GM19023 (cell line): ENCODE measurements around the gene MCM3.

ENCODE experiments used
- ATAC-seq: cut with Tn5 transposase; IDR thresholded peaks from one replicate; pipeline ENCODE4 v1.9.1; 2021; ENCODE audit warnings: mild to moderate bottlenecking, moderate library complexity; ENCODE audit not compliant: unreplicated experiment

Gene MCM3

GRCh38 chr6:52304983-52305390 lies 20.4 kb upstream of the MCM3 start:
- peak; percentile 52 for ATAC-seq

DNA sequence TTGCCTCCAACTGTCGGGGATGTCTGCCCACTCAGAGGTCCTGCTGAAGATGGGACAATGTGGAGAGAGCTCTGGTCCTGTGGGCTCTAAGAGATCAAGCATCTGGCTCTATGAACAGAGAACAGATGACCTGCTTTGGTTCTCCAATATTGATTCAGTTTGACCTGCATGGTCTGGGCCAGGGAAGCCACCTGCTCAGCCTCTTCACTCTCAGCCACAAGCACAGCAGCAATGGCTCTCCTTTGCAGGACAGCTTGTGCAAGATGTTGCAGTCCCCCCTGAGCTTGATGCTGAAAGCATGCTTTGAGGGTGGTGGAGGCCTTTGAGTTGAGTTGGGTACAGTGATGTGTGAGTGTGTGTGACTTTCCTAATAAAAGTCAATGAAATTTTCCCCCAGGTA lies 18.6 kb upstream of the MCM3 start:
- ATAC-seq = no peak

DNA sequence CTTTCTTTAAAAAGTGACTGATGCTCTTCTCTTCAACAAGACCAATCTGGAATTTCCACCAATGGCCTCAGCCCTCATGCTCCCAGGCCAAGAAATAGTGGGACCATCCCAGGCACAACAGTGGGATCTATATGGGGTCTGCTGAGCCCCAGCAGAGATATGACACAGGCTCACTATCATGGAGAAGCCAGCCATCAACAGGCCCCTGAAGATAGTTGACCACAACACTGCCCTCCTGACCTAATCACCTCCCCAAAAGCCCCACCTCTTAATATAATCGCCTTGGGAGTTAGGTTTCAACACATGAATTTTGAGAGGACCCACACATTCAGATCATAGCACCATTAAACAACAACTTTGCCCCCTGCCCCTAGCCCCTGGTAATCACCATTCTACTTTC lies 16.8 kb upstream of the MCM3 start:
- no peak for ATAC-seq

GRCh38 chr6:52300489-52300931 lies 16.0 kb upstream of the MCM3 start:
- ATAC-seq = no peak

GRCh38 chr6:52299653-52300052 lies 15.1 kb upstream of the MCM3 start:
- no peak for ATAC-seq

DNA sequence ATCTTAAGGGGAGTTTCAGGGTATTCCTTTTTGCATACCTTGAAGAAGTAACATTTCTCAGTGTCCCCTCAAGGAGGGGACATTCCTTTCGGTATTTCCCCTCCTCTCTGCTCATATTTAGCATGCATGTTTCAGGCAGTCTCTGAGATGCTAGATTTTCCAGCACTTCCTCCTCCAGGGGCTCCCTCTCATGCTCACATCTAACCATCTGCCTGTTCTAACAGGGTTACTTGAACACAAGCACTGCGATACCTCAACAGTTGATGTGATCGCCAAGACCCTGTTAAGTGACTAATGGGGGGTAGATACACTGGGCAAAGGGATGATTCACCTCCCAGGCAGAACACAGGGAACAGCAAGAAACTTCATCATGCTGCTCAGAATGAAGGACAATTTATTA lies 12.9 kb upstream of the MCM3 start:
- ATAC-seq = peak; percentile 45

- no peak for ATAC-seq
Observed at GRCh38 chr6:52293067-52293466, 8.5 kb upstream of the MCM3 start.

- no peak for ATAC-seq
Observed at GRCh38 chr6:52288841-52289240, 4.3 kb upstream of the MCM3 start.

- no peak for ATAC-seq
Observed at GRCh38 chr6:52288216-52288615, 3.7 kb upstream of the MCM3 start.

DNA sequence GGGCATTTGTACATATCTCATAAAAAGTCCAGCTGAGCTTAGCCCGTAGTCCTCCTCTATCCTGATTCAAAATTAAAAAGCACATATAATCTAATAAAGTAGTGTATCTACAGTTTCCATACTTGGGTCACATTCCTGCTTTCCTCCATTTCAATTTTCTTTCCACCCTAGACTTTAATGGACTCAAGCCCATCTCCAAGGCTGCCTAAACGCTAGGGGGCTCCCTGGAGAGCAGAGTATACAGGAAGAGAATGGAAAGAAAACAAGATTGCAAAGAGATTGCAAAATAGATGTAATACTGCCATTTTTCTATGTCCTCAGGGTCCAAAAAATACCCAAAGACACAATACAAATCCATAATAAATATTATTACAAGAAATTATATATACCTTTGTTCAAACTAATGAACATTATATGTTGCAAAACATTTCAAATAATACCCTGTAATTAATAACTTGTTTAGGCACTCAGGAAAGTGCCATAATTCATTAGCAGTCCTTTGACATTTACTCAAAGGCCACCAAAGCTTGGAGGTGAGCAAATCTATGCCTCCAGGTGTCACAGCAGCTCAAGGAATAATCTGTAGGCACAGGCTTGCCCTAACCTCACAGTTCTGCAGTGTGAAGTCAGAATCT lies 2.4 kb upstream of the MCM3 start:
- no peak for ATAC-seq

GRCh38 chr6:52285177-52286068 lies 881 bp upstream of the MCM3 start:
- ATAC-seq = no peak

DNA sequence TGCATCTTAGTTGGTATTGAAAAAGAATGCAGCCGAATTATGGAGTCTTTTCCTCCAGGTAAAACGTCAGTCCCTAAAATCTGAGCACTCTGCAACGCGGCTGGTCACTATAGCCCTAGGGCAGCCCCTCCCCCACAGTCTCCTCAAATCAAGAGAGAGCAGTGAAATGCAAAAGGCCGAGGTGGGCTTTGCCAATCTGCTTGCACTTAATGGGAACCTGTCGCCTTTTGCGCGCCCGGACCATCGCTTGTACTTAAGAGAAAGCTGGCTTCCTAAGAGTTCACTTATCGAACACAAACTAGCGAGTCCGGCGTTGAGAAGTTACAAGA lies 447 bp downstream of the MCM3 start:
- ATAC-seq = peak; percentile 3

DNA sequence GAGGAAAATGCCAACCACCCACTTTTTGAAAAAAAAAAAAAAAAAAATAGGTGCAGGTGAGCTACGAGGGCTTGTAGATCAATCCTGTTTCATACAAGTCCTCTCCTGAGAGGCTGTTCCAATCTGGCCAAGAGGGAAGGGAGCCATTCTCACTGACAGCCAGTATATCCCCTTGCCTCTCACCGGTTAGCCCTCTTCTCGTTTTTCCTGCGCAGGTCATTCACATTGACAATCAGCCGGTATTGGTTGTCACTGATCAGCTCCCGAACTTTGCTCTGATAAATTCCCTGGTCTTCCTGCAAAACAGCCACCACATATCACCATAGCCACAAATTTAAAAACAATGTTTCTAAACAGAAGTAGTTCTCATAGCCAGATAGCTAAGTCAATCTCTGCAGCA lies 1.4 kb downstream of the MCM3 start:
- no peak for ATAC-seq

GRCh38 chr6:52276130-52276529 lies 8.4 kb downstream of the MCM3 start:
- ATAC-seq = no peak

GRCh38 chr6:52271852-52272460 lies 12.6 kb downstream of the MCM3 start:
- no peak for ATAC-seq

DNA sequence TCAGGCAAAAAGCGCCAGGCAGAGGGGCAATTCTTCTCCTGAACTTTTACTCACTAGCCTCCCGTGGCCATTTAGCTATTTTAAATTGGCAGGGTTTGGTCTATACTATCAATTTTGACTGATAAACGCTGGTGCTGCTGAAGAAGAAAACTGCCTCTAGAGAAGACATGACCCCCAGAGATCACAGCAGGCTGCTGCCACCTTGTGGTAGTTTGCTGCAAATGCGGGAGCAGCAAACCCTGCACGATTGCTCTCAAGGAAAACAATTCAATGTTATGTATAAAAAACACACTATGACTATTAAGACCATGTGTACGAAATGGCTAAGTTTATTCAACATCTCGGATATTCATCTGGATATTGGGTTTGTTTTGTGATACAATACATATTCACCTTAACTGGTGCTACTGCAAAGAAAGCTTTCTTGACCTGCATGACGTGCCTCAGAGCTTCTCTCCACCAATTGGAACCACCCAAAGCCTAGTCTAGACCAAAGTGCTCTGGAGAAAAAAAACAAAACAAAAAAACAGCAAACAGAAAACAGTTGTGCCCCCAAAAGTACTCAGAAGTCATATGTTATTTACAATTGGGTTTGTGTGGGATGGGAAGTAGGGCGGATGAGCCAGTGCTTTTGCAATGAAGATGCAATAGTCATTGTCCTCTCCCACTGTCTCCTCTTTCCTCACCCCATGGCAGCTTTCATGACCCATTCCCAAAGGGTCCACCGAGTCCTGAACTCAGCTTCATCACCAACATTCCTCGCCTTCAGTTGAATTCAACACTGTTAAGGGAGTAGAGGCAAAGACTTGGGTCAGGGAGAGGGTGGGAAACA lies 20.6 kb downstream of the MCM3 start:
- peak; percentile 70 for ATAC-seq

DNA sequence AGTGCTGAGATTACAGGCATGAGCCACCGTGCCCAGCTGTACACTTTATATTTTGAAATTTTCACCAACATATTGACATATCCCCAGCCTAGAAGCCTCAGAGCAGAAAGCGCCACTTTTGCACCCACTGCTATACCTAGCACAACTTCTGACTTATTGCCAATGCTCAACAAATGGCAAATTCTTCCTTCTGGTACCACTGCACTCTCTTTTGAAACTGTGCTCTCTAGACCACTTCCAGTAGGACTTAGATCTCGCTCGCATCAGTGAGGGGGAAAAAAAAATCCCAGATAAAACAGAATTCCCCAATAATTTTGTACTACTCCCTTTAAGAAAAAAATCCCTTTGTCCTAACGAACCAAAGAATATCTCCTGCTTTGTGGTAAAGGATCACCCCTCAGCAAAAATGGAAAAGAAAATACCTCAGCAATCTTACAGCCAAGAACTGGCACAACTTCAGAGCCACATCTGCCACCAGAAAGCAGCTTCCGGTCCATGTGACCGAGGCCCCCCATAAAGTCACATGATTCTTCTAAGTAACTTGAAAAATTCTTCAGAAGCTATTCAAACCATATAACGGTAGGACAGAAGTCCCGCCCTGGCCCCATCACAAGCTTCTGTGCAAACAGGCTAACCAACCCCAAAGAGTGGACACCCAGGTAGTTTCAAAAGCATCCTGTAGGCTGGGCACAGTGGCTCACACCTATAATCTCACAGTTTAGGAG lies 21.8 kb downstream of the MCM3 start:
- ATAC-seq = no peak

DNA sequence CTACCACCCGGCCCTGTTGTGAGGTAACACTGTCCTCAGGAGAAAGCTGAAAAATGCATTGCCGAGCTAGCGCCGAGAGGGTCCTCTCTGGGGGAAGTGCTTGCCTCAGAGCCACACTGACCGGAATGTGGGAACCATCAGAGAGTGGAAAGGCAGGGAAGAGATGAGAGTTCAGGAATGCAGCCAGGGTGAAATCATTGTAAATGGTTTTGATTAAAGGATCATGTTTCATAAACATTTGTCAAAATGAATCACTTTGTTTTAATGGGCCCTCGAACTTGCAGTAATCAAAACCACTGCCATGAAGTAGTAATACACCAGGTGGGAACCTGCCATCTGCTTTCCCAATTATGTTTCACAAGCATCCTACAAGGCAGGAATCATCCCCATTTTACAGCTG lies 23.3 kb downstream of the MCM3 start:
- no peak for ATAC-seq

GRCh38 chr6:52260634-52261033 lies 23.9 kb downstream of the MCM3 start:
- ATAC-seq = no peak

- no peak for ATAC-seq
Observed at GRCh38 chr6:52255434-52255833, 29.1 kb downstream of the MCM3 start.
